ENCODE measurements around the gene SMARCB1.

Gene SMARCB1

DNA sequence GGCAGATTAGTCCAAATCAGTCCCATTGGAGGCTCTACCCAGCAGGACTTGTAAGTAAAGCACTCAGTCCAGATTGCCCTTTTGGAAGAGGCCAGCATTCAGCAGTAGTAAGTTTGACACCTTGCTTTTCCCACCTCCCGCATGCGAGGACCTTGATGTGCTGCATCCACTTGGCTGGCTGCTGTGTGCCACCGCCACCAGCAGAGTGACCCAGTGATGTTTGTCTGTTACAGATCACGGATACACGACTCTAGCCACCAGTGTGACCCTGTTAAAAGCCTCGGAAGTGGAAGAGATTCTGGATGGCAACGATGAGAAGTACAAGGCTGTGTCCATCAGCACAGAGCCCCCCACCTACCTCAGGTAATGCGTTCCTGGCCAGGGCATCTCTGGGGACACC, 6.6 kb downstream of the SMARCB1 start:
- Histone ChIP-seq H3K4me3 (ENCODE audit: insufficient read depth, low read length, poor library complexity, severe bottlenecking) (no peak overlapping the region), H3K9me2 (replicated peaks; ENCODE audit: insufficient read depth, low read length) (no peaks in the 10 kb centered on the region), H3K36me3 (ENCODE audit: low read length) (peaks cover 9% of the 10 kb centered on the region; the same call in 1 of the 2 replicates), H3K27me3 (ENCODE audit: low read length) (no peaks in the 10 kb centered on the region), H3K4me2 (ENCODE audit: low read depth, low read length, poor library complexity, severe bottlenecking) (no peak overlapping the region), H3F3A (ENCODE audit: insufficient read depth) (peaks cover 23% of the 10 kb centered on the region), H4K20me1 (ENCODE audit: low read depth, low read length) (peaks cover 3% of the 10 kb centered on the region; the same call in 1 of the 2 replicates), H3K79me2 (ENCODE audit: insufficient read depth, low read length) (peaks cover 45% of the 10 kb centered on the region), H3K9ac (ENCODE audit: low read length) (no peak overlapping the region), H3K9me3 (ENCODE audit: insufficient read depth, low read length) (no peaks in the 10 kb centered on the region), H2AFZ (ENCODE audit: low read depth, low read length, severe bottlenecking) (no peak overlapping the region), H3K27ac (ENCODE audit: low read depth, low read length) (no peak overlapping the region)
- TF ChIP-seq EZH2phosphoT487 (conservative IDR thresholded peaks at IDR 0.05; ENCODE audit: low read length): no peak
- TF ChIP-seq, protein P1, sequence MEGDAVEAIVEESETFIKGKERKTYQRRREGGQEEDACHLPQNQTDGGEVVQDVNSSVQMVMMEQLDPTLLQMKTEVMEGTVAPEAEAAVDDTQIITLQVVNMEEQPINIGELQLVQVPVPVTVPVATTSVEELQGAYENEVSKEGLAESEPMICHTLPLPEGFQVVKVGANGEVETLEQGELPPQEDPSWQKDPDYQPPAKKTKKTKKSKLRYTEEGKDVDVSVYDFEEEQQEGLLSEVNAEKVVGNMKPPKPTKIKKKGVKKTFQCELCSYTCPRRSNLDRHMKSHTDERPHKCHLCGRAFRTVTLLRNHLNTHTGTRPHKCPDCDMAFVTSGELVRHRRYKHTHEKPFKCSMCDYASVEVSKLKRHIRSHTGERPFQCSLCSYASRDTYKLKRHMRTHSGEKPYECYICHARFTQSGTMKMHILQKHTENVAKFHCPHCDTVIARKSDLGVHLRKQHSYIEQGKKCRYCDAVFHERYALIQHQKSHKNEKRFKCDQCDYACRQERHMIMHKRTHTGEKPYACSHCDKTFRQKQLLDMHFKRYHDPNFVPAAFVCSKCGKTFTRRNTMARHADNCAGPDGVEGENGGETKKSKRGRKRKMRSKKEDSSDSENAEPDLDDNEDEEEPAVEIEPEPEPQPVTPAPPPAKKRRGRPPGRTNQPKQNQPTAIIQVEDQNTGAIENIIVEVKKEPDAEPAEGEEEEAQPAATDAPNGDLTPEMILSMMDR (IDR thresholded peaks at IDR 0.05; ENCODE audit: insufficient read depth, low read length, poor library complexity, severe bottlenecking): no peak

DNA sequence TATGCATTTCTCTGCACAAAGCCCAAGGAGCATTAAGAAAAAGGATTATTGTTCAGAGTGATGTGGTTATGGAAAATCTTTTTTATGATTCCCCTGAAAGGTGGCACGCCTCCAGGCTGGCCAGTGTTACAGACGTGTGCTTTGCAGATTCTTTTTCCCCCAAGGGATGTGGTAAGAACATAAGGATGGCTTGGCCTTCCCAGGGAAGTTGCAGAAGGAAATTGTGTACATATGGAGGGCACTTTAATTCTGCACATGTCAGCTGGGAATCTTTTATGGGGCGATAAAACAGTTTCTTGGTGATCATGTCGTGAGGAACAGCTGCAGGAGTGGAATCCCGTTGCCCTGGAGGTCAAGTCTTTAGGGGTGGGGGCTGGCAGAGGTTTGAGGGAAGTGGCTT, 9.7 kb downstream of the SMARCB1 start:
- Histone ChIP-seq H3K27me3 (ENCODE audit: low read length) (no peaks in the 10 kb centered on the region), H3K27ac (ENCODE audit: low read depth, low read length) (peak overlapping the region; percentile 22; the same call in 1 of the 2 replicates), H3K36me3 (ENCODE audit: low read length) (peaks cover 9% of the 10 kb centered on the region; the same call in 1 of the 2 replicates), H3F3A (ENCODE audit: insufficient read depth) (peaks cover 49% of the 10 kb centered on the region), H3K4me3 (ENCODE audit: insufficient read depth, low read length, poor library complexity, severe bottlenecking) (no peak overlapping the region), H3K79me2 (ENCODE audit: insufficient read depth, low read length) (peaks cover 14% of the 10 kb centered on the region), H2AFZ (ENCODE audit: low read depth, low read length, severe bottlenecking) (no peak overlapping the region), H3K9me2 (replicated peaks; ENCODE audit: insufficient read depth, low read length) (no peaks in the 10 kb centered on the region), H4K20me1 (ENCODE audit: low read depth, low read length) (no peaks in the 10 kb centered on the region; the same call in 1 of the 2 replicates), H3K4me2 (ENCODE audit: low read depth, low read length, poor library complexity, severe bottlenecking) (no peak overlapping the region), H3K9ac (ENCODE audit: low read length) (no peak overlapping the region), H3K9me3 (ENCODE audit: insufficient read depth, low read length) (no peaks in the 10 kb centered on the region)
- TF ChIP-seq, protein P1 (IDR thresholded peaks at IDR 0.05; ENCODE audit: insufficient read depth, low read length, poor library complexity, severe bottlenecking): no peak
- TF ChIP-seq EZH2phosphoT487 (conservative IDR thresholded peaks at IDR 0.05; ENCODE audit: low read length): no peak

DNA sequence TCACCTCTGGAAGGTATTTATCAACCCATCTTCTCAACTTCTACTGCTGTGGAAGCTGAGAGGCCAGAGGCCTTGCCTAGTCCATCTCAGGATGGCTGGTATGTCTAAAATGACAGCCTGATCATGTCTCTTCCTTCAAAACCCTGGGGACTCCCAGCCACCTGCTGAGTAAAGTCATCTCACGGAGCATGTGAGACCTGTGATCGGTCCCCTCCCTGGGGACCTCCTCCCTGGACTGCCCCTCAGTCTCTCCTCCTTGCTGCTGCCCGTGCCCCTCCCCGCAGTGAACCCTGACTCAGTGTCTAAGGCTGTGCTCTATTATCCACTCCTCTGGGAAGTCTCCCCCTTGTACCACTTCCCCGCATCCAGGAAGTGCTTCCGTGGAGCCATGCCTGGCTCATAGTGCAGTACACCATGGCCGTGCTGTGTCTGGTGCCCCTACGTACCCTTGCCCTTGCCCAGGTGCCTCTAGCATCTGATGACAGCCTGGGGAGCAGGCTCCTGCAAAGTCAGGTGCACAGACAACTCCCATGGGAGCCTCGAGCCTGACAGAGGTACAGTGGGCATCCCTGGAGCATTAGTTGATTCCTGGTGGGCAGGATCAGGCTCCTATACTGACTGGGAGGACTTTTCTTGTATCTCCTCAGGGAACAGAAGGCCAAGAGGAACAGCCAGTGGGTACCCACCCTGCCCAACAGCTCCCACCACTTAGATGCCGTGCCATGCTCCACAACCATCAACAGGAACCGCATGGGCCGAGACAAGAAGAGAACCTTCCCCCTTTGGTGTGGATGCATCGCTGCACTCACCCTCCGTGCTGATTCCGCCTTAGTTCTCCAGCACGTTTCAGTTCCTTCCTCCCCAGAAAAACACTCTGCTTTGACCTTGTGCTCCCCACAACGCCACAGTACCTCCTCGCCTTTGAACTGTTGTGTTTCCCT, 13.8 kb downstream of the SMARCB1 start:
- Histone ChIP-seq H3K36me3 (ENCODE audit: low read length) (no peaks in the 10 kb centered on the region), H3K27ac (ENCODE audit: low read depth, low read length) (peak overlapping the region; percentile 96), H3K9me3 (ENCODE audit: insufficient read depth, low read length) (no peaks in the 10 kb centered on the region), H3K27me3 (ENCODE audit: low read length) (no peaks in the 10 kb centered on the region), H3K4me3 (ENCODE audit: insufficient read depth, low read length, poor library complexity, severe bottlenecking) (peak overlapping the region; percentile 9), H3F3A (ENCODE audit: insufficient read depth) (peaks cover 69% of the 10 kb centered on the region), H3K9me2 (replicated peaks; ENCODE audit: insufficient read depth, low read length) (no peaks in the 10 kb centered on the region), H4K20me1 (ENCODE audit: low read depth, low read length) (no peaks in the 10 kb centered on the region), H2AFZ (ENCODE audit: low read depth, low read length, severe bottlenecking) (no peak overlapping the region), H3K9ac (ENCODE audit: low read length) (peak overlapping the region; percentile 64), H3K79me2 (ENCODE audit: insufficient read depth, low read length) (peaks cover 18% of the 10 kb centered on the region), H3K4me2 (ENCODE audit: low read depth, low read length, poor library complexity, severe bottlenecking) (peak overlapping the region; percentile 98)
- TF ChIP-seq EZH2phosphoT487 (conservative IDR thresholded peaks at IDR 0.05; ENCODE audit: low read length): no peak
- TF ChIP-seq, protein P1 (IDR thresholded peaks at IDR 0.05; ENCODE audit: insufficient read depth, low read length, poor library complexity, severe bottlenecking): no peak

Data from SU-DHL-6 (cell line).